Osteoblast (primary cell): Measurements from ENCODE around the gene SMC6. TPM values are rescaled to one million over a fixed set of nuclear protein-coding genes. Genes with fewer than 3 reads are reported as not detected.

Experiments used
- DNase-seq: peaks from one replicate; pipeline ENCODE4 v3.0.0; 2011; ENCODE audit warnings: low spot score, mixed read lengths; ENCODE audit not compliant: insufficient read length; ENCODE audit errors: missing footprints
- H2AFZ ChIP-seq: 2 replicates; pipeline ENCODE4 v1.6.0; 2011; ENCODE audit warnings: mild to moderate bottlenecking, low read length
- H3K27ac ChIP-seq: 2 replicates; pipeline ENCODE4 v1.5.1; 2011; ENCODE audit warnings: mild to moderate bottlenecking, low read depth, low read length, moderate library complexity
- H3K27me3 ChIP-seq: 2 replicates; pipeline ENCODE4 v1.6.0; 2012; ENCODE audit warnings: mild to moderate bottlenecking, control low read depth, inconsistent platforms, low read length, moderate library complexity; ENCODE audit not compliant: insufficient read depth
- H3K36me3 ChIP-seq: 2 replicates; pipeline ENCODE4 v1.5.1; 2011; ENCODE audit warnings: mild to moderate bottlenecking, low read length, control low read depth, moderate library complexity; ENCODE audit not compliant: insufficient read depth
- H3K4me1 ChIP-seq: 2 replicates; pipeline ENCODE4 v1.5.1; 2011; ENCODE audit warnings: mild to moderate bottlenecking, low read length, control low read depth, moderate library complexity; ENCODE audit not compliant: insufficient read depth
- H3K4me2 ChIP-seq: 2 replicates; pipeline ENCODE4 v1.6.0; 2011; ENCODE audit warnings: mild to moderate bottlenecking, low read length; ENCODE audit not compliant: insufficient read depth
- H3K4me3 ChIP-seq: fragments of 200-600 bp; sonication (generic); 3 replicates; pipeline ENCODE4 v1.5.1; 2012; ENCODE audit warnings: mild to moderate bottlenecking, low read length, inconsistent platforms; ENCODE audit not compliant: insufficient read depth
- H3K79me2 ChIP-seq: 2 replicates; pipeline ENCODE4 v1.6.0; 2012; ENCODE audit warnings: mild to moderate bottlenecking, low read length, control low read depth, inconsistent platforms; ENCODE audit not compliant: insufficient read depth
- H3K9me3 ChIP-seq: 2 replicates; pipeline ENCODE4 v1.5.1; 2011; ENCODE audit warnings: low read depth, low read length, control low read depth
- H4K20me1 ChIP-seq: 2 replicates; pipeline ENCODE4 v1.6.0; 2012; ENCODE audit warnings: mild to moderate bottlenecking, low read length, control low read depth; ENCODE audit not compliant: insufficient read depth
- CTCF ChIP-seq: IDR thresholded peaks from 2 replicates; pipeline ENCODE4 v1.5.1; 2011; ENCODE audit warnings: mild to moderate bottlenecking, low read depth, low read length, moderate library complexity; ENCODE audit errors: extremely low read depth
- total RNA-seq: library from RNA; depleted of rRNA; stranded (reverse); fragments of >200 nt; gene quantifications from 2 replicates; pipeline ENCODE4 v1.2.3, GENCODE V29; 2012

SMC6 gene
- total RNA-seq, 1 donor = 22.4 TPM

DNA sequence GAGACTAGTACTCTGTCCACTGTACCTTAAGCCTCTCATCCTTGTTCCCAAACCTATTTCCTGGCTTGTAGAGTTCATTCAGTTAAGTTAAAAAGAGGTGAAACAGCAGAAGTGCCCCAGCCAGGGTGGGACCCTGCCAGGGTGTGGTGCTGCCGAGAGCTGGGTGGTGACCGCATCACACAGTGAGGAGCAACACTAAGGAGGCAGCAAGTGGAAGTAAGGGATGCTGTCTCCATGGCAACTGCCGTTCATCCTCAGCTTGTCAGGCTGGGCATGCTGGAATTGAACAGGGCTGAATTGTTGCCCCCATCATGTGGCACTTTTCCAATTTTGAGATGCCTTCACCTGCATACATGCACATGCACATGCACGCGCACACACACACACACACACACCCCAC lies 136.1 kb downstream of the SMC6 start:
- DNase-seq = no peak
- H3K9me3 ChIP-seq = no peaks in the 10 kb centered on the region
- no peaks in the 10 kb centered on the region for H3K27me3 ChIP-seq
- H2AFZ ChIP-seq = no peak overlapping the region
- TF ChIP-seq CTCF = no peak
- no peaks in the 10 kb centered on the region for H4K20me1 ChIP-seq
- no peak overlapping the region for H3K4me2 ChIP-seq
- H3K27ac ChIP-seq = no peak overlapping the region
- H3K36me3 ChIP-seq = no peaks in the 10 kb centered on the region
- peaks cover 36% of the 10 kb centered on the region for H3K4me1 ChIP-seq
- H3K4me3 ChIP-seq = no peak overlapping the region
- H3K79me2 ChIP-seq = no peaks in the 10 kb centered on the region

DNA sequence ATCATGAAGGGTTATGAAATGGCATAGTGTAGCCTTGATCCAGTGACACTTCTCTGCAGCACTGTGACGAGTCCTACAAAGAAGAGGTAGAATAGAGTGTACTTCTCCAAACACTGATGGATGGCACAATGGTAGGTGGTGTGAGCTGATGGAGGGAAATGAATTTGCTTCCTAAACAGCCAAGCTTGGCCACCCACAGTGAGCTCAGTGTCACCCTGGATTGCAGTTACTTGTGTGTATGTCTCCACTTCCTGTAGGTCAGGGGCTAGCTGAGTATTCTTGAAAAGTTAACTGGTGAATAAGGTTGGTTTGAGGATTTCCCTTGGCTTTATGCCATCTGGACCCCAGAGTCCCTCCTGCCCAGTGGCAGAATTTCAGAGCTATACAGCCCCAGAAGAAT lies 137.2 kb downstream of the SMC6 start:
- no peak overlapping the region for H3K4me2 ChIP-seq

GRCh38 chr2:17615728-17616351 lies 137.8 kb downstream of the SMC6 start:
- Histone ChIP-seq H3K9me3 (no peaks in the 10 kb centered on the region), H3K79me2 (no peaks in the 10 kb centered on the region), H3K27me3 (no peaks in the 10 kb centered on the region), H3K27ac (peak overlapping the region; percentile 43), H3K4me3 (no peak overlapping the region), H3K4me1 (peaks cover 23% of the 10 kb centered on the region), H2AFZ (peak overlapping the region; percentile 48), H3K36me3 (no peaks in the 10 kb centered on the region), H3K4me2 (peak overlapping the region; percentile 21), H4K20me1 (no peaks in the 10 kb centered on the region)
- no peak for TF ChIP-seq CTCF
- DNase-seq = peak; percentile 86

More for the DNA sequence above, 137.2 kb downstream of the SMC6 start:
- H3K79me2 ChIP-seq = no peaks in the 10 kb centered on the region
- H3K4me3 ChIP-seq = no peak overlapping the region
- no peaks in the 10 kb centered on the region for H3K36me3 ChIP-seq
- H4K20me1 ChIP-seq = no peaks in the 10 kb centered on the region
- H3K27ac ChIP-seq = peak overlapping the region; percentile 43
- H3K4me1 ChIP-seq = peaks cover 27% of the 10 kb centered on the region
- no peak overlapping the region for H2AFZ ChIP-seq
- no peak for TF ChIP-seq CTCF
- no peaks in the 10 kb centered on the region for H3K27me3 ChIP-seq
- no peaks in the 10 kb centered on the region for H3K9me3 ChIP-seq
- DNase-seq = no peak

- no peak for DNase-seq
- Histone ChIP-seq H3K36me3 (no peaks in the 10 kb centered on the region), H3K79me2 (no peaks in the 10 kb centered on the region), H3K27me3 (no peaks in the 10 kb centered on the region), H3K27ac (no peak overlapping the region), H2AFZ (peak overlapping the region; percentile 14), H3K4me3 (no peak overlapping the region), H4K20me1 (no peaks in the 10 kb centered on the region), H3K4me1 (peaks cover 21% of the 10 kb centered on the region), H3K4me2 (no peak overlapping the region), H3K9me3 (no peaks in the 10 kb centered on the region)
- no peak for TF ChIP-seq CTCF
Measured at GRCh38 chr2:17615147-17615546, 138.5 kb downstream of the SMC6 start.
